Measurements from ENCODE around the gene C14orf119. TPM values are rescaled to one million over a fixed set of nuclear protein-coding genes. Genes with fewer than 3 reads are reported as not detected.
A peak's percentile ranks its signal among the peaks of the same experiment; 100 is the strongest.

The C14orf119 gene
- total and polyA plus RNA-seq, 2 experiments from 2014 or later, result 22.2 to 120 TPM

- H3K27me3 ChIP-seq, result no peaks in the 10 kb centered on the region
Measured at GRCh38 chr14:23093104-23093503, 2.2 kb upstream of the C14orf119 start.

DNA sequence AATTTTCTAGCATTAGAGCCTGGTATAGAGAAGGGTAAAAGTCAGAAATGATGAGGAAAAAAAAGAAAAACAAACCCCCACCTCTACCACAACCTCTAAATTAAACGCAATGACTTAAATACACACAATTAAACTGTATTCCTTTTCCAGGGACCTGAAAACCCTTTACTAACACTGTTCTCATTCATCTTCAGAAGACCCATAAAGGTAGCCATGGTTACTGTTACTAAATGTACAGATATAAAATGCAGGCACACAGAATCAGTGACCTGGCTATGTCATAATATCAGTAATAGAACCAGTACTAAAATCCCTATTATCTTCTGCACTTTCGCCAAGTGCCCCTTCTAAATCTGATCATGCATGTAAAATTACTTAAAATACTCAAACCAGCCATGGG, 1.8 kb upstream of the C14orf119 start:
- peak overlapping the region; percentile 84 for H3K4me3 ChIP-seq
- H3K27ac ChIP-seq, result no peak overlapping the region
- no peak for DNase-seq (ENCODE audit: low read depth in 1 of 2, low spot score in 1 of 2)
- H3K4me1 ChIP-seq (ENCODE audit: low read depth), result peaks cover 15% of the 10 kb centered on the region
- H3K36me3 ChIP-seq, result peaks cover 45% of the 10 kb centered on the region
- H3K27me3 ChIP-seq, result no peaks in the 10 kb centered on the region
- no peak for TF ChIP-seq CTCF (IDR thresholded peaks at IDR 0.05; ENCODE audit: low read depth, low read length)
- no peaks in the 10 kb centered on the region for H3K9me3 ChIP-seq (ENCODE audit: low read depth)

More at GRCh38 chr14:23093104-23093503, 2.2 kb upstream of the C14orf119 start:
- Histone ChIP-seq H3K36me3 (peaks cover 48% of the 10 kb centered on the region), H3K4me1 (ENCODE audit: low read depth) (peaks cover 15% of the 10 kb centered on the region), H3K9me3 (ENCODE audit: low read depth) (no peaks in the 10 kb centered on the region), H3K4me3 (peak overlapping the region; percentile 84), H3K27ac (no peak overlapping the region)
- no peak for DNase-seq (ENCODE audit: low read depth in 1 of 2, low spot score in 1 of 2)
- no peak for TF ChIP-seq CTCF (IDR thresholded peaks at IDR 0.05; ENCODE audit: low read depth, low read length)

DNA sequence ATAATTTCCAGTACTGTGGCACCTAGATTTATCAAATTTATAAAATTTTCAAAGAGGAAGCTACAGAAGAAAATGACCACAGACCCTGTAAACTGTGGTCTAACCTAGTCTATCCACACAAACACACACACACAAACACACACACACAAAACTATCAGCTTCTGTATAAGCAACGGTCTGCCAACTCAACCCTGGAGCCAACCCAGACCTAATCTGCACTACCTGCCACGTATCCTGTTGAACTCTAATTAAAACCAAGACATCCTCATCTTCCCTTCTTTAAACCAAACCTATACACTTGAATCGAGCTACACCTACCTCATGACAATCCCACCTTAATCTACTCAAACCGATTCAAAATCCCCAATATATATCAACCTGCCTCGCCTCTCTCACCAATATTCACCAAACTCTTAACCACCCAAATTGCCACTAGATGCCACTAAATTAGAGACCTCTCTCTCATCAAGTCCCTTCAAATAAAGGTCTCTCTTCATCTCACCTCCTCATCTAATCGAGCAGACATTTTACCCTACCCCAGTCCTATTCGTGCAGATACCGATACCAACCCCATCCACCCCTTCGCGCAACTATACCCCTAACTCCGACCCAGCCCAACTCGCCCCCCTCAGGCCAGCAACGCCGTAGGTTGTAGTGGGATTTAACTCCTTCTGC, 1.2 kb upstream of the C14orf119 start:
- Histone ChIP-seq H3K9me3 (ENCODE audit: low read depth) (no peaks in the 10 kb centered on the region), H3K4me3 (peak overlapping the region; percentile 84), H3K4me1 (ENCODE audit: low read depth) (peaks cover 15% of the 10 kb centered on the region), H3K27ac (peak overlapping the region; percentile 98), H3K36me3 (peaks cover 39% of the 10 kb centered on the region), H3K27me3 (no peaks in the 10 kb centered on the region)
- no peak for DNase-seq (ENCODE audit: low read depth in 1 of 2, low spot score in 1 of 2)
- peak; percentile 36 for TF ChIP-seq CTCF (IDR thresholded peaks at IDR 0.05; ENCODE audit: low read depth, low read length)

- DNase-seq (ENCODE audit: low read depth in 1 of 2, low spot score in 1 of 2), result peak; percentile 89 to 92
- peaks cover 15% of the 10 kb centered on the region for H3K4me1 ChIP-seq (ENCODE audit: low read depth)
- H3K27ac ChIP-seq, result peak within 1 kb of the TSS; percentile 98
- H3K4me3 ChIP-seq, result peak within 1 kb of the TSS; percentile 84
- no peaks in the 10 kb centered on the region for H3K9me3 ChIP-seq (ENCODE audit: low read depth)
- H3K27me3 ChIP-seq, result no peaks in the 10 kb centered on the region
- no peak for TF ChIP-seq CTCF (IDR thresholded peaks at IDR 0.05; ENCODE audit: low read depth, low read length)
- H3K36me3 ChIP-seq, result peaks cover 33% of the 10 kb centered on the region
Measured at GRCh38 chr14:23094666-23095195, 574 bp upstream of the C14orf119 start, which contains the start of gene ACIN1. ACIN1 (minus strand) TSS chr14:23095136; CDS start chr14:23095112, 24 bp downstream.

DNA sequence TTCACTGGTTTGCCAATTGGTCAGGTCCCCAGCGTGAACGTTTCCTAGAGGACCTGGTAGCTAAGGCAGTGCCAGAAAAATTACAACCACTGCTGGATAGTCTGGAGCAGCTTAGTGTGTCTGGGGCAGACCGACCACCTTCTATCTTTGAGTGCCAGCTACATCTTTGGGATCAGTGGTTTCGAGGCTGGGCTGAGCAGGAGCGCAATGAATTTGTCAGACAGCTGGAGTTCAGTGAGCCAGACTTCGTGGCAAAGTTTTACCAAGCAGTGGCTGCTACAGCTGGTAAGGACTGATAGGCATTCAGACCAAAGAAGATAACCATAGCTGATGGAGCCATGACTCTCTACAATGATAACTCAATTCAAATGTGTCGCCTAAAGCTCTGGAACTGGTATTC, 2.5 kb downstream of the C14orf119 start:
- H3K27me3 ChIP-seq, result no peaks in the 10 kb centered on the region
- H3K4me1 ChIP-seq (ENCODE audit: low read depth), result peaks cover 15% of the 10 kb centered on the region
- H3K4me3 ChIP-seq, result no peak overlapping the region
- H3K36me3 ChIP-seq, result peaks cover 13% of the 10 kb centered on the region
- no peak overlapping the region for H3K27ac ChIP-seq
- no peak for TF ChIP-seq CTCF (IDR thresholded peaks at IDR 0.05; ENCODE audit: low read depth, low read length)
- no peak for DNase-seq (ENCODE audit: low read depth in 1 of 2, low spot score in 1 of 2)
- no peaks in the 10 kb centered on the region for H3K9me3 ChIP-seq (ENCODE audit: low read depth)
